T-helper 2 cell (primary cell): ENCODE measurements around the gene SNED1.

Source experiments
- DNase-seq, 5 experiments: peaks; one replicate each; pipeline versions ENCODE4 v3.0.0 to v3.0.0-alpha.2; 2012 to 2022

Gene SNED1

DNA sequence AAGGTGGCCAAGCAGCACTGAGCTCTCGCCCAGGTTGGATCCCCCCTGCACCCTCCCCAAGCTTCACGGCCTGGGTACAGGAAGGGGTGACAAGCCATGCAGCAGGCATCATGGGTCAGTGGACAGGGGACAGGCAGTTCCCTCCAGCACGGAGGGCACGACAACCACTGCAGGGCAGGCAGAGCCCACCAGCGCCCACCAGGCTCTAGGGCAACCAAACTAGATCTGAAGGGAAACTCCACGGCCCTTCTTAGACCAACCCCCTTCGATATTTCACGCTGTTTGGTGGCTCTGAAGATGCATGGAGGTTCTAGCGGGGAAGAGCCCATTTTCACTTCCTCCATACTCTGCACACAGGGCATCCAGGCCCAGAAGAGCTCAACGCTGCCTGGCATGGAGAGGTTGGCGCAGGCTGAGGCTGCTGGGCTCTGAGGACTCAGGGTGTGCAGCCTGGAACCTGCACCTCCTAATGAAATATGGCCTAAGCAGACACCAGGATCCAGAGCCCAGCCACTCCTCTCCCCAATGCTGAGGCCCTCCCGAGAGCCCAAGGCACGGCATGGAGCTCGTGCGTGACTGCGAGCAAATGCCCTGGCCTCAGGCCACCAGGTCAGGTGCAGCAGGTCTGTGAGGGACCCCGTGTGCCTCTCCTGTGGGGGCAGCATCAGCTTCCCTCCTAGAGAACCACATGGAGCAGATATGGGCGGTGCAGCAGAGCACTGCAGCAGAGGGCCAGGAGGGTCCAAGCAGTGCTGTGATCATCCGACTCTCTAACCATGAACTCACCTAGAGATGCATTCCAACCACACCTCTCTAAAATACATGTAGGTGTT is 112.4 kb downstream of the SNED1 start:
- peak in 1 of 5 experiments; percentile 44 for DNase-seq

DNA sequence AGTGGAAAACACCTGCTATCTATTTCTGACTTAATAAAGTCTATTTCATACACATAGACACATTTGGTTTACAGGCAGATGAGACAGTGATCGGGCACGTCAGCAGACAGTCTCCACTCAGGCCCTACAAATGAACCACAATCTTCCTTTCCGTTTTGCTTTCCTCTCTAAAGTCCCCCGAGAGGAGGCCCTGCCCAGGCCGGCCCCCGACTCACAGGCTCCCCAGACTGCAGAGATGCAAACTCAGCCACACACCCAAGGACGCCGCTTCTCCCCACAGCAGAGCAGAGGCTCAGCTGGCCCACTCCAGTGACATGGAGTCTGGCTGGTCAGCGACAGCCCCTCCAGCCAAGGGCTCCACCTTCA is 113.0 kb downstream of the SNED1 start:
- DNase-seq, result peak in 2 of 5 experiments; percentile 39 to 65

DNA sequence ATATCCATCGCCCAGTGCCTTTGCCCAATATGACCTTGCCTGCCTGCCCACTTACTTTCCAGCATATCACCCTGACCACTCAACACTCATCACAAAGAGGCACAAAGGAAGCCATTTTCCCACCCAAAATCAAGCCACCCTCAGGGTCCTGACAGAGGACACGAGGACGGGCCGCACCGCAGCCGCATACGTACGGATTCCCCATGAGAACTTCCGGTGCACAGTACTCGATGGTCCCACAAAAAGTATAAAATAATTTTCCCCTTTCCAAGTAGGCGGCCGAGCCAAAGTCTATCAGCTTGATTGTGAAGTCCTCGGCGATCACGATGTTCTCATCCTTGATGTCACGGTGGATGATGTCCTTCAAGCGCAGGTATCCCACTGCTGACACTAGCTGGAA is 113.6 kb downstream of the SNED1 start:
- DNase-seq, result peak in 1 of 5 experiments; percentile 46

DNA sequence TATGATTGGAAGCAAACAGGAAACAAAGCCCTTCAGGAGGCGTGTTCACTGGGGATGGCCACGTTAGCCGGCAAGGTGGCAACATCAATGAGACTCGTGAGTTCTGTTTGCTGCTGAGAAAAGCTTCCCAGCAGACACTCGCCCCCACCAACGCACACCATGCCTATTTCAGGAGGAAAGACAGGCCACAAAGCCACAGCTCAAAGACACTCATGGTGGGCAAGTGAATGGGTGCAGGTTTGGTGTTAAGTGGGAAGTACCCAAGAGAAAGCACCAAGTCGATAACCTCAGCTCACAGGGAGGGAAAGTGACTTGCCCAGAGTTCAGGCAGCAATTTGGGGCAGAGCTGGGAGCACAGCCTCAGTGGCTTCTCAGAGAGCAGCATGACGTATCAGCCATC is 114.2 kb downstream of the SNED1 start:
- peak in 3 of 5 experiments; percentile 38 to 58 (median 55) for DNase-seq

DNA sequence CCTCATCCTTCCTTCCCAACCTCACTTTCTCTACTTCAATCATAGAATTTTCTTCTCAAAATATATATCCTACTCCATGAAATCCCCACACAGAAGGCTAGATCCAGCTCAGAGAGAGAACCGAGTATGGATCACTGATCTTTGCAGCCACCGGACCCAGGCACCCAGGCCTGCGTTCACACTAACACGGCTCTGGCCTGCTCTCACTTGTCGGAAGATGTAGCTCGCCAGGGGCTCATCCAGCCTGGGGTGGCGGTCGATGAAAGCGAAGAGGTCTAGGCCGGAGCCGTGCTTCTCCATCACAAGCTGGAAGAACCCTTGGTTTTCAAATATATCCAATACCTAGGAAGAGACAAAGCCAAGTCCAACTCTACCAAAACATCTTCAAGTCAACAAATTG is 116.4 kb downstream of the SNED1 start:
- no peak for DNase-seq

DNA sequence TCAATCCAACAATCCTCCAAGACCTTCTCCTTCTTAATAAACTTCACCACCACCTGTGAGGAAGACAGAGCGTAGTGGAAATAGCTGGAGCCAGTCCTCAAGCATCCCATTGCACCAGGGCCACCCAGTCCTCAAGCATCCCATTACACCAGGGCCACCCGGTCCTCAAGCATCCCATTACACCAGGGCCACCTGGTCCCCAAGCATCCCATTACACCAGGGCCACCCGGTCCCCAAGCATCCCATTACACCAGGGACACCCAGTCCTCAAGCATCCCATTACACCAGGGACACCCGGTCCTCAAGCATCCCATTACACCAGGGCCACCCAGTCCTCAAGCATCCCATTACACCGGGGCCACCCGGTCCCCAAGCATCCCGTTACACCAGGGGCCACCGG is 116.9 kb downstream of the SNED1 start:
- no peak for DNase-seq

DNA sequence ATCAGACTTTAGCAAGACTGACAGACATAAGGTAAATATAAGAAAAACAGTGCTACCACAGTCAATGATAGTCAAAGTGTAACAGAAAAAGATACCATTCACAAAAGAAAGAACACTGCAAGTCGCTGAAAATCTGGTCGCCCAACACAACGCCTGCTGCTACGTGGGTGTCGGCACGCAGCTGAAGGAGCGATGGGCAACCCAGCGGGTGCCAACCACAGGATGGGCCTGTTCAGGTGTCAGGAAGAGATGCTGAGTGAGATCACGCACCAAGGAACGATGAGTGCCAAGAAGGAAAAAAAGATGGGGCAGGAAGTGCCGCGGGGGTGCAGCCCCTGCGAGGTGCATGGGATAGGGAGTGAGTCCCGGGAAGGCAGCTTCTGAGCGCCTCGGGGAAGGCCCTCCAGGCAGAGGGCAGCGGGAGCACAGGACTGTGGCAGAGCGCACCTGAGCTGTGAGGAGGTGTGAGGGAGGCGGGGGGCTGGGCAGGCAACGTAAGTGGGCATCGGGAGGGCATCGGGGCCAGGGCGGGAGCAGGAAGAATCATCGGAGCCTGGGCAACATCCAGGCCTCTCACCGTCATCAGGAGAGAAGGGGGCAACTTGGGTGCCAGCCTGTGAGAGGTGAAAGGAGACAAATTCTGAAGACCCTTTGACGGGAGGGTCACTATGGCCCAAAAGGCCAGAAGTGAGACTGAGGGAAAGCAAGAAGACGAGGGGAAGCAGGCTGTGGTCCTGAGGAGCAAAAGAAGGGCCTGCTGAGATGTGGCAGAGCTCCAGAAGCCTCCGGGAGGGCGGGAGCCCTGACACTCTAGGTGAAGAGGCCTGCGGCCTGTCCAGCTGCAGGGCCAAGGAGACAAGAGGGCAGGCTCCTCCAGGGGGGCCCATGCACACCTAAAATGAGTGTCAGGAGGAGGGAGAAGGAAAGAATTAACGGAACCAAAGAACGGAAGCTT is 118.5 kb downstream of the SNED1 start:
- no peak for DNase-seq

DNA sequence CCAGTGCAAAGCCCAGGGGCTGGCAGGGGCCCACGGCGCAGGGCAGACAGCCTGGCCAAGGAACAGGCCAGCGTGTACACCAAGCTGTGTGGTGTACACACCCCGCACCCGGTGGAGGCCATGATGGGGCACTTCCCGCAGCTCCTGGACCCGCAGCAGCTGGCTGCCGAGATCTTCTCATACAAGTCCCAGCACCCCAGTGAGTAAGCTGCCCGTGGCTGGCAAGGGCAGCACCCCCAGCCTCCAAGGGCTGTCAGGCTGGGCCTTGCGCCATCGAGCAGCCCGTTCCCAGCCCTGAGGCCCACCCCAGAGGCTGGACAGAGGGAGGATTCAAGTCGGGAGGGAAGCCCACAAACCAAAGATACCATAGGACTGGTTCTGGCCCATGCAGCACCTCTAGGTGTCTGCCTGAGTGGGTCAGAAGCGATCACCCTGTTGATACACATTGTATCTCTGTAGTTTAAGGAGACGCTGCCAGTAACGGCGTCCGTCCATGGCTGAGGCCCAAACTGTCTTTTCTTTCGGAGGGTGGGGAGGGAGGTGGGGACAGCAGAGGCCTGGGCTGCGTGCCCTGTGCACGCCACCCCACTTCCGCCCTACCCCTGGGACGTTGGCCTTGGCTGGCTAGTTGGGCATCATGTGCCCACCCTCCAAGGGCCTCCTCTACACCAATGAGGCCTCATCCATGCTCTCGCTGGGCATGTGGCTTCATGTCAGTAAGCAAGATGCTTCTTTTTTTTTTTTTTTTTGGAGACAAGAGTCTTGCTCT is 120.5 kb downstream of the SNED1 start:
- no peak for DNase-seq

DNA sequence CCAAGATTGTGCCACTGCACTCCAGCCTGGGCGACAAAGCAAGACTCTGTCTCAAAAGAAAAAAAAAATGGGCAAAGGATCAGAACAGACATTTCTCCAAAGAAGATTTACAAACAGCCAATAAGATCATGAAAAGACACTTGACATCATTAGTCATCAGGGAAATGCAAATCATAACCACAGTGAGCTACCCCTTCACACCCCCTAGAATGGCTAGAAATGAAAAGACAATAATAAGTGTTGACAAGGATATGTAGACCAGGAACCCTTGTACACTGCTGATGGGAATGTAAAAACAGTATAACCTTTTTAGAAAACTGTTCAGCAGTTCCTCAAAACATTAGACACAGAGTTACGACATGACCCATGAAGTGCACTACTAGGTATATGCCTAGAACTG is 122.0 kb downstream of the SNED1 start:
- no peak for DNase-seq

DNA sequence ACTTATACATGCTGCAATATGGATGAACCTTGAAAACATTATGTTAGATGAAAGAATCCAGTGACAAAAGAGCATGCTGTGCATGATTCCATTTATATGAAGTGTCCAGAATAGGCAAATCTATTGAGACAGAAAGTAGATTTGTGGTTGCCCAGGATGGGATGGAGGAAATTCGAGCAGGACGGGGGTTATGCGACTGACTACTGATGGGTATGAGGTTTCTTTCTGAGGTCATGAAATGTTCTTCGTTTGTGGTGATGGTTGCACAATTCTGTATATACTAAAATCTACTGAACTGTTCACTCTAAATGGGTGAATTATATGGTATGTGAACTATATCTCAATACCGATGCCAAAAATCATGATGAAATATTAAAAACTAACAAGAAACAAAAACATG is 122.6 kb downstream of the SNED1 start:
- DNase-seq, result no peak

DNA sequence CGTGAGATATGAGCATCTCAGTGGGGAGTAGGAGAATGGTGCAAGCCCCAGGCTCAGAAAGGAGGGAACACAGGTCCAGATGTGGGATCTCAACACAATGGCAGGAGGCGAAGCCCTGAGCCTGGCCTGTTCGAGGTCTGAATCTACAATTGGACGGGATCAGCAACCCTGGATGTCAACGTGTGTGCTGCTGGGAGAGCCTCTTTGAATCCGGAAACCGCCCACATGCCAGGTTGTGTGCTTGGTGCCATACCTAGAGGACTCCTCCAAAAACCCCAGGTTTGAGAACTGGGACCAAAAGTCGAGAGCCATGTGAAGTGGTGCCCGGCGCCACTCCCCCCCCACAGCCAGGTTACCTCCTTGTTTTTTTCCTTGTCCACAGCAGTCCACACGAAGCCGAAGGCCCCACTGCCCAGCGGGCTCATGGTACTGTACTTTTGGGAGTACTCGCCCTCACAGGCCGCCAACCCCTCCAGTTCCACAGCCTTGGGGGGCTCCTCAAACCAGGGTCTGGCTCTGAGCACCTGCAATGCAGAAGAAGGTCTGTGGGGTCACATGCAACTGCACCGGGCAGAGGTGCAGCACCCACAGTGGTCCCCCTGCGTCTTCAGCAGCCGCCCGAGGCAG is 124.1 kb downstream of the SNED1 start:
- DNase-seq, result no peak

DNA sequence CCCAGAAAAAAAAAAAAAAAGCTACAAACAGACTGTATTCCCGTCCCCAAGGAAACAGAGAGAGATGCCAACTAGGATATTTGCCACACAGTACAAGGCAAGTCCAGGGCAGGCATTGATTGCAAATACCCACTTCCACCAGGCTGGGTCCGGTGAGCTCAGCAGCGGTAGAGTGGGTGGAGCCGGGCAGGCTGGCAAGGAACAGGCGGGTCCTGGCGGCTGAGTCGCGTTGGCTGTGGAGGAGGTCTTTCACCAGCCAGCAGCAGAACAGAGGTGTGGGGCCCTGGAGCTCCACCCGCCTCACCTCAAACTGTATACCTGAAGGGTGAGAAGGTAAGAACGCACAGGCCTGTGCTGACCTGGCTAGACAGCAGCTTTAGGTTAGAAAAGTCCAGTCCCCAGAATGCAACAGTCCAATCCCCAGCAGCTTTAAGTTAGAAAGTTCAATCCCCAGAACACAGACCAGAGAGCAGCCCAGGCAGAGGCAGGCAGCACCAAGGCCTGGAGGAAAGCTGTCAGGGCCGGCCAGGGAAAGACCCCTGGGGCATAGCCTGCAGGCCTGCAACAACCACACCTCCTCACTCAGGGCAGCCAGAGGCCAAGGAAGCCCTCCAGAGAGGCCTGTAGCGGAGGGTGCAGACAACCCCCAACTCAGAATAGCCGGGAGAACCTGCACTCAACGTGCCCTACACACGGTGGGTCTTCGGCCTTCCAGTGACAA is 125.6 kb downstream of the SNED1 start:
- peak in 4 of 5 experiments; percentile 38 to 88 (median 52) for DNase-seq

DNA sequence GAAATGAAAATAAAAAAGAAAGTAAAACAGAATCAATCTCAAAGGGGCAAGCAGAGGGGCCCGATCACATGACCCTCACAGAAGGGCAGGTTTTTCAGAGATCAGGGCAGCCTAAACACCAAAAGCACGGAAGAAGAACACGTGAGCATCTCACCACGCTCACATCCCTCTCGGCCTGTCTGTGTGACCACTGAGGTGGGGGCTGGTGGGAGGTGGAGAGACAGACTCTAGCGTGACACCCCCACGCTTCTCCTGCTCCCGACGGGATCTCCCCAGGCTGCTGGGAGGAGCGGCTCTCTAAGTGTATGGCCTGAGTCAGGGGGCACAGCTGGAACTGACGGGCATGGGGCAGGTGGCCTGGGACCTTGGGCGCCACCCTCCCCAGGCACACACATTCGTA is 127.2 kb downstream of the SNED1 start:
- peak in 1 of 5 experiments; percentile 43 for DNase-seq

DNA sequence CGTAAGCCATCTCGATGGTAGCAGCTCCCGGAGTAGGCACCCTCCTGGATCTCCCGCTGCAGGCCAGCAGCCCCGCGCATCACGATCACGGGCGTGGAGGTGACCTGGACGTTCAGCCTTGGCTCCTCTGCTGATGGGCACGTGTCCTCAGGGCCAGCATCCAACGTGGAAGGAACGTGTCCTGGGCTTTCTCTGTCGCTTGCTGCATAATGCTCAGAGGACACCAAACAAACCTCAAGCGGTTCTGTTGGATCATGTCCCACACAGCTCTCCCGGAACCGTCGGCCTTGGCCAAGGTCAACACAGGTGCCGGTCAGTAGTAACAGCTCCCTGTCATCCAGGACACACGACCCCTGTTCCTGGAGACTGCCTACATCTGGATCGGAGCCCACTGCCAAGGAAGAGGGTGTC is 127.8 kb downstream of the SNED1 start:
- no peak for DNase-seq

DNA sequence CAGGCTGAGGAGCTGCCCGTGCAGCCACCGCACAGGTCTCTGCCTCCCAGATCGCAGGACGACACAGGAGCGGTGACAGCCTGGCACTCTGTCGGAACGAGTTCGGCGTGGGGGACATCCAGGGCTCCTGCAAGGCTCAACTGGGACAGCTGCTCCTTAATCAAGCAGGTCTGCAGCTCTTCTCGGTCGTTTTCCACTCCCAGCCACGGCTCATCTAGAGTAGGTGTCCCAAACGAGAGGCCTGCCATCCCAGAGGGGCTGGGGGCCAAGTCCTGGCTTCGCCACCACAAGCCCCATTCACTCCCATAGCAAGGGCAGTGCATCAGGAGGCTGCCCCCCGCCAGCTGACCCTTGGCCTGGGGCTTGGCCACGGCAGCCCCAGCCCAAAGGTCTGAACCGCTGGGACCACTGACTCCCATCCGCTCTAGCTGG is 128.4 kb downstream of the SNED1 start:
- DNase-seq, result no peak

DNA sequence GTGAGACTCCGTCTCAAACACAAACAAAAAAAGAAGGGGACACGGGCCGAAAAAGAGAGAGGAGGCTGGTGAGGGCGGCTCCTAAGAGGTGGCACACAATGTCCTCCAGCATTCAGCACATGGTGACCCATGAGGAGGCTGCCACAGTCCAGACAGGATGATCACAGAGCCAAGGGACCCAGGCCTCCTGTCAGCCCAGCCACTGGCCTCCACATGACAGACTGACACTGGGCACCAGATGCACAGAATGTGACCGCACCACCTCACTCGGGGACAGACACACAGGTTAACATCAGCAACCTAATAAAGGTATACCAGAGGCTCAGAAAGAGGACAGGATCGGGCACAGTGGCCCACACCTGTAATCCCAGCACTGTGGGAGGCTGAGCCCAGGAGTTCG is 129.8 kb downstream of the SNED1 start:
- DNase-seq, result no peak

DNA sequence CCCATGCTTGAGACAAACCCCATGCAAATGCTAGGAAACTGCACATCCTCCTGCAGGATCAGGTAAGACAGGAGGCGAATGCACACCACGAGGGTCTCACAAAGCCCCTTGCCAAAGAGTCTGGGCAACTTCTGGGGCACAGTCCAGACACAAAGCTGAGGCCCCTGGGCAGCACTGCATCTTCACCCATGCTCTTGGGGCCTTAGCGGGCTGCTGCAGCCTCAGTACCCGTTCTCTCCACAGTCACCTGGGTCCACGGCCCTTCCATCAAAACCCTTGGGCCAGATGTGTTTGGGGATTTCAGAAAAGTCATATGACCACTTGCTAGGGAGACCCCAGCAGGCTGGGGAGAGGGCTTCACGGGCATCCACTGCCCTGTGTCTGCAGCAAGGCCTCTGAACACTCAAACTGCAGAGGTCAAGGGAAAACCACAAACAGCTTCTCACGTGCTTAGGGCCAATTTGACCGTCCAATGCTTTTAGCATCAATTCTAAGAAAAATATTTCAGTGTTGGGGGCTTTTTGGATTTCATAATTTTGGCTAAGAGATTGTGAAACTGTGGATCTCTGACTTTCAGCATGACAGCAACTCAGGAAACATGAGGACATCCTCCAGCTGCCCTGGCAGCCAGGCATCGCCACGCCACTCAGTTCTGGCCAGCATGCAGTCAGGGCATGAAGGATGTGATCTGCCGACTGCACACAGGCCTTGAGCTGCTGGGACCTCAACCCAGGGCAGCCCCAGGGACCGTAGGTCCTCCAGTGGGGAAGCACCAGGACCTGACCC is 130.9 kb downstream of the SNED1 start:
- no peak for DNase-seq

DNA sequence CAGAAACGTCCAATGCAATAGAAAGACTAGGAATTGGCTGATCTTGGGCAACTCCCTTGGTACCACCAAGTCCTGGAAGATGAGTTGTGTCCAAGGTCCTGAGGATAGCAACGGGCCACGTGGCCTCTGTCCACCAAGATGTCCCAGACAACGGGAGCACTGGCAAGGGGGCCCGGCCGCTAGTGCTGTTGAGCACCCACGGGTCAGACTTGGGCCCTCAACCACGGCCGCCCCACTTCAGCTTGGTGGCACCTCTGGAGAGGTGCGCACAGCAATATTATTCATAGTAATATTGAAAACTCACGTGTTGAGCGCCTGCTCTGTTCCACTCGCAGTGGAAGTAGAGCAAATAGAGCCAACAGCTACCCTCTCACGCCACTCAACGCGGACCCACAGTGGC is 131.9 kb downstream of the SNED1 start:
- DNase-seq, result no peak

DNA sequence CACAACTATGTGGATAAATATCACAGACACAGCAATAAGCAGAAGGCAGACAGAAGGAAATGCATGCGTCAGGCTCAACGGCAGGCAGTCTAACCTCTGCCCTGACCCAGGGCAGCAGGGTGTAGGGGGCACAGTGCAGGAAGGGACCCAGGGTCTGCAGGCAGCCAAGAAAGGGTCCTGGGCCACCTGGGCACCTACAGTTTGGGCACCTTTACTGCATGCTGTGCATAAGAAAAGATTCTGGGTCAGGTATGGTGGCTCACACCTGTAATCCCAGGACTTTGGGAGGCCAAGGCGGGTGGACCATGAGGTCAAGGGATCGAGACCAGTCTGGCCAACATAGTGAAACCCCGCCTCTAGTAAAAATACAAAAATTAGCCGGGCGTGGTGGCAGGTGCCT is 133.1 kb downstream of the SNED1 start:
- DNase-seq, result no peak

DNA sequence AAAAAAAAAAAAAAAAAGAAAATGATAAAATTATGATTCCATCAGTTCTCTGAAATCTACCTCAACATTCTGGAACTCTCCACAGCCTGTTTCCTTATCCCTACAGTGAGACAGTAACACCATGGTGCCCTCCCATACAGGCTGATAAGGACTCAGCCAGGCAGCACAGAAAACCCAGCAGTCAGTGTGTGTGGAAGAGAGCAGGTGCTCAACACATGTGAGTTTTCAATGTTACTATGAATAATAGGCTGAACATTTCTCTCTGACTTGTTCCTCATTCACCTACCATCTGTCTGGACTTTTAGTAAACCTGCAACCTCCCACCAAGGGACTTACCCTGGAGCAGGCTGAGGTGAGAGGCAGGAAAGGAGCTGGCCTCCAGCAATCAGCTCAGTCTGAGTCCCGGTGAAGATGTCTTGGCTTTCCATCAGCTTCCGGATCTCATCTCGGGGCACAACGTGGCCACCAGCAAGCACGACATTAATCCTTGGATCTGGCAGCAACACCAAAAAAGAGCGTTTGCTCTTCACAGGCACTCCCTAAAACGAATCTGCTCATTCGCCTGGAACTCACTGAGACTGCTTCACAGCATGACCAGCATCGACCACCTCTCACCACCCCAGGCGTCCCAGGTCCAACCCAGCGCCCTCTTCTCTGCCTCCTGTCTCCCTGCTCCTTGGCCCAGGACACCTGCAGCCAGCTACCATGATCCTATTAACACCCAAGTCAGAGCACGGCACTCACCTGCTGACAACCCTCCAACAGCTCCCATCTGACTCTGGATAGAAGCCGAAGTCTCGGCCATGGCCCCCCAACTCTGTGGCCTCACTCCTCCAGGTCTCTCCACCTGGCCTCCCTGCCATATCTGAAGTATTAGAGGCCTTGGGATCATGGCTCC is 134.4 kb downstream of the SNED1 start:
- no peak for DNase-seq
